Neural progenitor cell (in vitro differentiated cells): ENCODE data around the gene TTLL5.

Experiments used
- EZH2 ChIP-seq: fragments of 200-600 bp; sonication (generic); IDR thresholded peaks from 2 replicates; pipeline ENCODE4 v1.6.1; 2017; ENCODE audit warnings: antibody characterized with exemption, mild to moderate bottlenecking, moderate library complexity
- EZH2phosphoT487 ChIP-seq: fragments of 200-600 bp; sonication (generic); IDR thresholded peaks from 2 replicates; pipeline ENCODE4 v1.6.1; 2017; ENCODE audit warnings: antibody characterized with exemption
- TF ChIP-seq, protein P1 (sequence below): fragments of 200-600 bp; sonication (generic); IDR thresholded peaks from 2 replicates; pipeline ENCODE4 v1.5.1; 2017; ENCODE audit warnings: antibody characterized with exemption, mild to moderate bottlenecking

- TF ChIP-seq, protein P1, sequence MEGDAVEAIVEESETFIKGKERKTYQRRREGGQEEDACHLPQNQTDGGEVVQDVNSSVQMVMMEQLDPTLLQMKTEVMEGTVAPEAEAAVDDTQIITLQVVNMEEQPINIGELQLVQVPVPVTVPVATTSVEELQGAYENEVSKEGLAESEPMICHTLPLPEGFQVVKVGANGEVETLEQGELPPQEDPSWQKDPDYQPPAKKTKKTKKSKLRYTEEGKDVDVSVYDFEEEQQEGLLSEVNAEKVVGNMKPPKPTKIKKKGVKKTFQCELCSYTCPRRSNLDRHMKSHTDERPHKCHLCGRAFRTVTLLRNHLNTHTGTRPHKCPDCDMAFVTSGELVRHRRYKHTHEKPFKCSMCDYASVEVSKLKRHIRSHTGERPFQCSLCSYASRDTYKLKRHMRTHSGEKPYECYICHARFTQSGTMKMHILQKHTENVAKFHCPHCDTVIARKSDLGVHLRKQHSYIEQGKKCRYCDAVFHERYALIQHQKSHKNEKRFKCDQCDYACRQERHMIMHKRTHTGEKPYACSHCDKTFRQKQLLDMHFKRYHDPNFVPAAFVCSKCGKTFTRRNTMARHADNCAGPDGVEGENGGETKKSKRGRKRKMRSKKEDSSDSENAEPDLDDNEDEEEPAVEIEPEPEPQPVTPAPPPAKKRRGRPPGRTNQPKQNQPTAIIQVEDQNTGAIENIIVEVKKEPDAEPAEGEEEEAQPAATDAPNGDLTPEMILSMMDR, result no peak
- TF ChIP-seq EZH2phosphoT487 (no peak), EZH2 (no peak)
Observed at GRCh38 chr14:75885829-75886228, 224.8 kb downstream of the TTLL5 start.
